Activated T-cell treated with anti-CD3 and anti-CD28 coated beads, Interleukin-2, amount 50 U/mL, for 48 hours (primary cell): ENCODE results near the gene ANKRD16.
"Not testable (repeated sequence)": the region's sequence is repeated elsewhere in the genome, so short reads cannot be mapped to it uniquely, and the experiment has no call there.

Experiments used
- DNase-seq, 2 experiments: peaks; one replicate each; pipeline ENCODE4 v3.0.0-alpha.2; 2020

Gene ANKRD16

GRCh38 chr10:5902511-5903274 is 13.0 kb upstream of the ANKRD16 start:
- DNase-seq: no peak

DNA sequence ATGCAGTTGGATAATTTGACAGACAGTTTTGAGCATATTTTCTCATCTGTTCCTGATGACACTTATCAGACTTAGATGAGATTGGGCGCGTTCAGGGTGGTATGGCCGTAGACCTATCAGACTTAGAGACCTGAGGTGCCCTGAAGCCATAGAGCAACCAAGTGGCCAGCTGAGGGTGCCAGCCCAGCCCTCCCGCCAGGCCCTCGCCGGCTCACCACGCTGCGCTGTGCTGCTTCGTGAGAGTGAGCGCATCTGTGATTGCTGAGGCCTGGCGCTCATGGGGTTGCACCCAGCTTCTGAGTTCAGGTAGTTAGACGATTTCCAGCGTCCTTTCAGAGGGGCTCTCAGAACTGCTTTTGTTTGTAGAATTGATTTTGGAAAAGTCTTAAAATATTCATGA is 10.6 kb upstream of the ANKRD16 start:
- no peak for DNase-seq

DNA sequence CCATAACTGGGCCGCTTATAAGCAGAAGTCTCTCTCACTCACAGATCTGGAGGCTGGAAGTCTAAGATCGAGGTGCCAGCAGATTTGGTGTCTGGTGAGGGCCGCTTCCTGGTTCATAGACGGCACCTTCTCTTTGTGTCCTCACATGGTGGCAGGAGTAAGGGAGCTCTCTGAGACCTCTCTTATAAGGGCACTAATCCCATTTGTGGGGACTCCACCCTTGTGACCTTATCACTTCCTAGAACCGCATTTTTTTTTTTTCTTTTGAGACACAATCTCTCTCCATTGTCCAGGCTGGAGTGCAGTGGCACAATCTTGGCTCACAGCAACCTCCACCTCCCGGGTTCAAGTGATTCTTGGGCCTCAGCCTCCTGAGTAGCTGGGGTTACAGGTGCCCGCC is 8.5 kb upstream of the ANKRD16 start:
- no peak for DNase-seq

GRCh38 chr10:5897504-5897903 is 7.8 kb upstream of the ANKRD16 start:
- no peak for DNase-seq

- DNase-seq: no peak
Observed at GRCh38 chr10:5897053-5897340, 7.3 kb upstream of the ANKRD16 start.

DNA sequence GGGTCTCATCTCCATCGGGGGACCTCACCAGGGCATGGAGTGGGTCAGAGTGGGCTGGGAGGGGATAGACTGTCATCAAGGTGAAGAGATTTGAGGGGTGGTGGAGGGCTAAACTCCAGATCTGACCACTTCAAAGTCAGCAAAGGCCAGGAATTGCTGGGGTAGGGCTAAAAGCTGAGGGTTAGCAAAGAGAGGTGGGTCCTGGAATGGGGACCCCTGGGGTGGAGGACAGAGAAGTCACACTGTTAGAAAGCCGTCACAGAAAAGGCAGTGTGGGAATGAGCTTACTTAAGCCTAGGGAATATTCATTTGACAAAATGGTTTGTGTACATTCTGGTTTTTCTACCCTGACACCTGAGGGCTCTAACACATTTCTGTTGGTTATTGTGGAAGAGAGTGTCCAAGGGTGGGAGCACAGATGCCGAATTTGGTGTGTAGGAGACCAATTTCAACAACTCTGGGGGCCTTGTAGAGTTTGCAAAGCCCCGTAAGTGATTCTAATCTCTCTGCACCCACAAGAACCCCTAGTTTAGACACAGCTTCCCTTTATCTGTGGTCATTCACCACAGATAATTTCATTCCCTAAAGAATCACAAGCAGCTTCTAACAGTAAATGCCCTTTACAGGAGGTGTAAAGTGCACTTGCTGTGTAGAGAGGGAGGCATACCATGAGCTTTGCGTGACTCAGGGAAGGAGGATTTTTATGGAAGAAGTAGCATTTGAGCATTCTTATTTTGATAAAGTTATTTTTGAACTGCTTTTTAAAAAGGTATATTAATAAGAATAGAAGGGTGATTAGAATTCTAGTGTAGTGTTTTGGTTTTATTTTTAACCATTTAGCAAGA is 6.7 kb upstream of the ANKRD16 start:
- DNase-seq: no peak

- no peak for DNase-seq
Observed at GRCh38 chr10:5895804-5896203, 6.1 kb upstream of the ANKRD16 start.

- no peak for DNase-seq
Observed at GRCh38 chr10:5895365-5895764, 5.7 kb upstream of the ANKRD16 start.

DNA sequence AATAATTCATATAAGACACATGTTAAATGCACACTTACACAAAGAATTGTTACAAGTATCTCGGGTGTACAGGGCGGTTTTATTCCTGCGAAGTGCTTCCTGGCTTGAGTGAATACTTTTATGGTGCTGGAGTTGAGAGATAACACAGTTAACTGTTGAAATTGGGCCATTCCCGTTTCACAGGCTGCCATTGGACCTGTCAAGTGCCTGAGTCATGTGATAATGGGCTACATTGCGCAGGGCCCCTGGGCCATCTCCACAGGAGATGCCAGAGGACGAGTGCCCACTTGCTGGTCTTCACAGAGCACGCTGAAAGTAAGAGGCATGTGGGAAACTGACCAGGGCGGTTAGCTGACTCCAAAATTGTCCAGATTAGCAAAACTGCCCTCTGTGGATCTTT is 5.2 kb upstream of the ANKRD16 start:
- DNase-seq: no peak

GRCh38 chr10:5894403-5894802 is 4.7 kb upstream of the ANKRD16 start:
- DNase-seq: no peak

GRCh38 chr10:5893321-5893720 is 3.6 kb upstream of the ANKRD16 start:
- DNase-seq: no peak

GRCh38 chr10:5892007-5892406 is 2.3 kb upstream of the ANKRD16 start:
- no peak for DNase-seq

GRCh38 chr10:5891009-5891408 is 1.3 kb upstream of the ANKRD16 start:
- DNase-seq: no peak

DNA sequence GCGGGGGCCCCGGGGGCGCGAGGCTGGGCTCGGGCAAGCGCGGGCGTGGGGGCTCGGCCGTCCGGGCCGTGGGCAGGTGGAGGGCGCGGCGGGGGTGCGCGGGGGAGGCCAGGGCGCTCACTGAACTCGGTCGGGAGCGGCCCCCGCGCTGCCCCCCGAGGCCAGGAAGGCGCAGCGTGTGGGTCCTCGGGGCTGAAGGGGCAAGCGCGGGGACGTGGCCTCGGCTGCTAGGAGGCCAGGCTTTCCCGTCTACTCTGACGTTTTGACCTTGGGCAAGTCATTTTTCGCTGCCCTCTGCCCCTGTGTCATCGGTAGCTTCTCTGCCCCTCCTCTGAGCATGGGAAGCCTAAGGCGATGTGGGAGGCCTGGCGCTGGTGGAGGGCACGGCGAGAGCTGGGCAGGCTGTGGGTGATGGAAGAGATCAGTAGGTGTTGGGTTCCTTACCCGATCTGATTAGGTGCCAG is 791 bp upstream of the ANKRD16 start:
- peak; percentile 56 to 60 for DNase-seq

DNA sequence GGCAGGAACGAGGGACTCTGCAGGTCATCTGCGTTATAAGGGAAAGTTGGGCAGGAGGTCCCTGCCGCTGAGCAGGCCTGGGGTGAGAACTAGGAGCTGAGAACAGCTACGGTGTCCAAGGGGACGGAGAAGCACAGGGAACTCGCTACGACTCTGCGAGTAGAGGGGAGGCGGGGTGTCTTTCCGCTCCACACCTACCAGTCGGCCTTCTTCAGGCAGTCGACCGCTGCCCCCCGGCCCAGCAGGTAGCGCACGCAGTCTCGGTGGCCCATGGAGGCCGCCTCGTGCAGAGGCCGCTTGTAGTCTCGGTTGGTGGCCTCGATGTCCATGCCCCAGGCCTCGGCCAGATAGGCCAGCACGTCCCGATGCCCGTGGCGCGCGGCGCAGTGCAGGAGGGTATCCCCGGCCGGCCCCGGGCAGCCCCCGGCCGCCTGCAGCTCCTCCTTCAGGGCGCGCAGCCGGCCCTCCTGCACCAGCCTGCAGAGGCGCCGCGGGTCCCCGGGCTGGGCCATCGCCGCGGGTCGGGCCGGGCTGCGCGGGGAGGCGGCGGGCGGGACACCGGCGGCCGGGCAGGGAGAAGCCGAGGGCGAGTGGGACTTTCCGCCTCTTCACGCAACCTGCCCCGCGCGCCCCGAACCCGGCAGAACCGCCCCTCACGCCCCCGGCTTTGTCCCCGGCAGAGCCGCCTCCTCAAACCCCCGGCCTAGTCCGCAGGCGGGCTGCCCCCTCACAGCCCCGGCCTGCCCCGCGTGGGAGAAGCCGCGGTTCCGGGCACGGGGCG is 660 bp downstream of the ANKRD16 start:
- DNase-seq: peak; percentile 60 to 67

- DNase-seq: no peak
Observed at GRCh38 chr10:5888351-5888750, 1.3 kb downstream of the ANKRD16 start.

DNA sequence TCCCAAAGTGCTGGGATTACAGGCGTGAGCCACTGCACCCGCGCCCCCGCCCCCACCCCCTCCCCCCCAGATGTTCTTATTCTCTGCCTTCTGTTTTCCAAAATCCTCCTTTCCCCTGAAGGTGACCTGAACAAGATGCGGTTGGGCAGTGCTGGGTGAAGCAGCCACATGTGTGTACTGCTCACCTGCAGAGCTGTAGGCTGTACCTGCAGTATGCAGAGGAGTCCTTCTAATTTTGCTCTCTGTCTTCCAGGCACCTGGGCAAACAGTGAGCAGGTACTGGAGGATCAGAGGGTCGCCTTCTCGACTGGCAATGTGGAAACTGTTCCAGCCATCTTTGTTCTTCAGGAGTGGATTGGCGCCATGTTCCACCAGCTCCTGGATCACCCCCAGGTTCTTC is 2.1 kb downstream of the ANKRD16 start:
- DNase-seq: no peak

DNA sequence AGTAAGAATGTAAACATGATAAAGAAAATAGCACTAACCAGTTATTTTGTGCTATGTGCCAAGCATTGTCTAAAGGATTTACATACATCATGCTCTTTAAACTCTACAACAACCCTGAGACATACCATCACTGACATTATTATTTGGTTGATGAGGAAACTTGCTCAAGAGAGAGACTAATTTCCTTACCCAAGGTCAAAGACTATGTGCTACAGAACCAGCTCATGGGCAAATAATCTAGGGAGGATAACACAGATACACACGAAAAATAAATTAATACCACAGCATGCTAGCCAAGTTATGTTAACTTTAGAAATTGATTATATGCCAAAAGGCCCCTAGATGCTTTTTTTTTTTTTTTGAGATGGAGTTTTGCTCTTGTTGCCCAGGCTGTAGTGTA is 2.7 kb downstream of the ANKRD16 start:
- no peak for DNase-seq

GRCh38 chr10:5885619-5886018 is 4.1 kb downstream of the ANKRD16 start:
- no peak for DNase-seq

DNA sequence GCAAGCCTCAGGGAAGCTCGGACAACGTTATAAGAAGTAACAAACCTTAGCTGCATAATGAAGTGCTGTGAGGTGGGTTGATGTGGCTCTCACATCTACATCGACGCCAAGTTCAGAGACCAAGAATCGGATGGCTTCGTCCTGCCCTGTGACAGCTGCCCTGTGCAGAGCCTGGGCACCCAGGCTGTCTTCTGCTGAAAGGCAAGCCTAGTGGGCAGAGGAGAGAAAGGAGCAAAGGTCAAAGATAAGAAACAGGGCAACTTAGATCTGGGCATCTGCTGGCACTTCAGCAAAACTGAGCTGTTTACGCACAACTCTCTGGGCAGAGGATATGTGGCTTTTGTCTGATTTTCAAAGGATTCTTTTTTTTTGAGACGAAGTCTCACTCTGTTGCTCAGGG is 6.7 kb downstream of the ANKRD16 start:
- DNase-seq: no peak

DNA sequence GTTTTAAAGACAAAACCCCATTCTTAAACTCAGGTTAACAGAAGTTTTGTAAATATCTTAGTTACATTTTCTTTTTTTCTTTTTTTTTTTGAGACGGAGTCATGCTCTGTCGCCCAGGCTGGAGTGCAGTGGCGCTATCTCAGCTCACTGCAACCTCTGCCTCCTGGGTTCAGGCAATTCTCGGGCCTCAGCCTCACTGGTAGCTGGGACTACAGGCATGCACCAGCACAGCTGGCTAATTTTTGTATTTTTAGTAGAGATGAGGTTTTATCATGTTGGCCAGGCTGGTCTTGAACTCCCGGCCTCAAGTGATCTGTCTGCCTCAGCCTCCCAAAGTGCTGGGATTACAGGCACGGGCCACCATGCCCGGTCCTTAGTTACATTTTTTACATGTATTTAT is 12.7 kb downstream of the ANKRD16 start:
- DNase-seq: not testable (repeated sequence)

- DNase-seq: no peak
Observed at GRCh38 chr10:5876181-5876768, 13.4 kb downstream of the ANKRD16 start.

- peak; percentile 82 to 83 for DNase-seq
Observed at GRCh38 chr10:5873515-5873995, 16.1 kb downstream of the ANKRD16 start.
